A673 (cell line): Measurements from ENCODE around the gene XPO6. TPM values are rescaled to one million over a fixed set of nuclear protein-coding genes. Genes with fewer than 3 reads are reported as not detected.

Source experiments
- BruUV-seq: library from RNA; stranded (reverse); fragments of 400-500 nt; replicated peaks from 2 replicates; lab custom pipeline; 2021; lab: Mats Ljungman, UMichigan
- CTCF ChIA-PET: fragments of 300-600 bp; sonication (Branson Sonifier 250); formaldehyde crosslinking; loops from one replicate; lab custom pipeline; 2022; ENCODE audit warnings: antibody characterized with exemption; lab: Charles Lee
- POLR2A ChIA-PET: fragments of 300-600 bp; sonication (Branson Sonifier 250); formaldehyde crosslinking; loops from one replicate; lab custom pipeline; 2022; ENCODE audit warnings: antibody characterized with exemption; ENCODE audit not compliant: low non-redundant PET; lab: Charles Lee
- DNase-seq: peaks from one replicate; pipeline ENCODE4 v3.0.0-alpha.2; 2015; ENCODE audit warnings: low spot score
- H3K27ac ChIP-seq: fragments of 200-600 bp; sonication (generic); 2 replicates; pipeline ENCODE4 v1.5.1; 2016; ENCODE audit warnings: mixed run types, low read depth, mild to moderate bottlenecking, mixed read lengths, antibody characterized with exemption, low read length; ENCODE audit not compliant: poor library complexity, severe bottlenecking
- H3K27me3 ChIP-seq: fragments of 200-600 bp; sonication (generic); replicated peaks from 2 replicates; pipeline ENCODE4 v1.6.1; 2017; ENCODE audit warnings: mixed run types, low read depth, mild to moderate bottlenecking, mixed read lengths, antibody characterized with exemption, low read length; ENCODE audit not compliant: insufficient read depth, poor library complexity
- H3K36me3 ChIP-seq: fragments of 200-600 bp; sonication (generic); 2 replicates; pipeline ENCODE4 v1.6.1; 2016; ENCODE audit warnings: mixed run types, mild to moderate bottlenecking, mixed read lengths, antibody characterized with exemption, low read length; ENCODE audit not compliant: insufficient read depth, poor library complexity, severe bottlenecking
- H3K4me1 ChIP-seq: fragments of 200-600 bp; sonication (generic); 2 replicates; pipeline ENCODE4 v1.6.1; 2017; ENCODE audit warnings: mixed run types, mild to moderate bottlenecking, mixed read lengths, antibody characterized with exemption, low read length; ENCODE audit not compliant: insufficient read depth, poor library complexity, severe bottlenecking
- H3K4me3 ChIP-seq: fragments of 200-600 bp; sonication (generic); 2 replicates; pipeline ENCODE4 v1.5.1; 2016; ENCODE audit warnings: low read depth, mixed run types, mild to moderate bottlenecking, mixed read lengths, low read length; ENCODE audit not compliant: poor library complexity, severe bottlenecking
- H3K9me3 ChIP-seq: fragments of 200-600 bp; sonication (generic); 2 replicates; pipeline ENCODE4 v1.6.1; 2016; ENCODE audit warnings: mixed run types, low read depth, mild to moderate bottlenecking, mixed read lengths, antibody characterized with exemption, low read length; ENCODE audit not compliant: poor library complexity, severe bottlenecking
- CTCF ChIP-seq: fragments of 300-800, 200-600 bp; sonication (generic); conservative IDR thresholded peaks from 2 replicates; pipeline ENCODE4 v1.5.1; 2017; ENCODE audit warnings: low read depth, mild to moderate bottlenecking, antibody characterized with exemption, low read length, moderate library complexity, mixed read lengths
- EZH2 ChIP-seq: fragments of 200-600 bp; sonication (generic); IDR thresholded peaks from 2 replicates; pipeline ENCODE4 v1.6.1; 2017; ENCODE audit warnings: borderline replicate concordance, low read depth, mild to moderate bottlenecking, mixed read lengths, antibody characterized with exemption, low read length; ENCODE audit not compliant: poor library complexity, severe bottlenecking
- intact Hi-C: fragments of 100-400 bp; cut with micrococcal nuclease; formaldehyde crosslinking; loops from one replicate; pipeline ENCODE4 v1.10.0; 2022; ENCODE audit not compliant: unreplicated experiment
- total RNA-seq: library from RNA; stranded (reverse); gene quantifications from 2 replicates; pipeline ENCODE4 v1.2.3, GENCODE V29; 2021

Gene XPO6
- total RNA-seq, 1 experiment from 2014 or later, result 155 TPM

GRCh38 chr16:28057949-28058348 is 153.8 kb downstream of the XPO6 start:
- ChIA-PET POLR2A (interaction anchor here (0.7 kb wide), 1 partner anchor 30 kb away, joined by 8 read pairs; no protein-coding TSS in a partner anchor), CTCF (no interaction called here)
- Histone ChIP-seq H3K27ac (no peak overlapping the region), H3K36me3 (no peaks in the 10 kb centered on the region), H3K27me3 (peaks cover 44% of the 10 kb centered on the region), H3K4me3 (no peak overlapping the region), H3K9me3 (no peaks in the 10 kb centered on the region), H3K4me1 (no peaks in the 10 kb centered on the region)
- intact Hi-C loops, result no loop called here
- no peak for TF ChIP-seq EZH2
- no peak for TF ChIP-seq CTCF
- no peak for DNase-seq
- BruUV-seq, result no TSS peak

- no peak for DNase-seq
- Histone ChIP-seq H3K27ac (no peak overlapping the region), H3K27me3 (no peaks in the 10 kb centered on the region), H3K36me3 (no peaks in the 10 kb centered on the region), H3K4me1 (no peaks in the 10 kb centered on the region), H3K4me3 (no peak overlapping the region), H3K9me3 (peaks cover 5% of the 10 kb centered on the region)
- ChIA-PET CTCF (no interaction called here), POLR2A (no interaction called here)
- TF ChIP-seq EZH2 (no peak), CTCF (no peak)
- no TSS peak for BruUV-seq
- intact Hi-C loops, result no loop called here
Measured at GRCh38 chr16:28053461-28053860, 158.3 kb downstream of the XPO6 start.

DNA sequence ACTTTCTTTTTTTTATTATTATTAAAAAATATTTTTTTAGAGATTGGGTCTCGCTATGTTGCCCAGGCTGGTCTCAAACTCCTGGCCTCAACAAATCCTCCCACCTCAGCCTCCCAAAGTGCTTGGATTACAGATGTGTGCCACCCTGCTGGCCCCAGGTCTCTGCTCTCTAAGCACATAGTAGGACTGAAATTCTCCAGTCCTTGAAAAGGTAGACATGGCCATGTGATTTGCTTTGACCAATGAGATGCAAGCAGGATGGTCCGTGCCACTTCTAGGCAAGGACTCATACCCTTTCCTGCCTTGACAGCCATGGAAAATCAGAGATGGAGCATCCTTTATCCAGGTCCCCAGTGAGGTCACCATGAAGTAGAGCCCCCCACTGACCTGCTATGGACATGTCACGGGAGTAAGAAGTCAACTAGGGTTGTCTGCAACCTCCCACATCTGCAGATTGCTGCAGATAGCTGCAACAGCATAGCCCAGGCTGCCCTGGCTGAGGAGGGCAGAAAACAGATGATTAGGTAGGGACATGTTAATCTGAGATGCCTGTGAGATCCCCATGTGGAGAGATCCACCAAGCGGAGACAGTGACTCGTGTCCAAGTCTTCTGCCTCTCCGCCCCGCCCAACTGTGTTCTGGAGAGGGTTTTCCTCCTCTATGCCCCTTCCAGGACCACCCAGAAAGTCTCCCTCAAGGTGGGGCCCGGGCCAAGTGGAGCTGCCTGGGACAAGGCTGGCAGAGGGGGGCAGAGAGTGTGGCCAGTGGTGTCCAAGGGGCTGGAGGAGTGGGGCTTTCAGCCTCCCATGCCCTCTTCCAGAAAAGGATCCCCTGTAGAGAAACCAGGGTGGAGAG is 159.3 kb downstream of the XPO6 start:
- CTCF ChIA-PET, result no interaction called here

More for the DNA sequence above, 159.3 kb downstream of the XPO6 start:
- BruUV-seq, result no TSS peak
- H3K27ac ChIP-seq, result no peak overlapping the region
- intact Hi-C loops, result no loop called here
- H3K27me3 ChIP-seq, result no peaks in the 10 kb centered on the region
- peaks cover 6% of the 10 kb centered on the region for H3K9me3 ChIP-seq
- H3K4me1 ChIP-seq, result no peaks in the 10 kb centered on the region
- no peak overlapping the region for H3K4me3 ChIP-seq
- no peaks in the 10 kb centered on the region for H3K36me3 ChIP-seq
- POLR2A ChIA-PET, result no interaction called here
- TF ChIP-seq CTCF (no peak), EZH2 (no peak)
- no peak for DNase-seq
